HG03045 (cell line): ENCODE data around the gene F11R.
"Not testable (repeated sequence)": the region's sequence is repeated elsewhere in the genome, so short reads cannot be mapped to it uniquely, and the experiment has no call there.

ENCODE experiments used
- ATAC-seq: cut with Tn5 transposase; IDR thresholded peaks from one replicate; pipeline ENCODE4 v1.9.1; 2021; ENCODE audit warnings: mild to moderate bottlenecking, moderate library complexity; ENCODE audit not compliant: unreplicated experiment

The F11R gene

DNA sequence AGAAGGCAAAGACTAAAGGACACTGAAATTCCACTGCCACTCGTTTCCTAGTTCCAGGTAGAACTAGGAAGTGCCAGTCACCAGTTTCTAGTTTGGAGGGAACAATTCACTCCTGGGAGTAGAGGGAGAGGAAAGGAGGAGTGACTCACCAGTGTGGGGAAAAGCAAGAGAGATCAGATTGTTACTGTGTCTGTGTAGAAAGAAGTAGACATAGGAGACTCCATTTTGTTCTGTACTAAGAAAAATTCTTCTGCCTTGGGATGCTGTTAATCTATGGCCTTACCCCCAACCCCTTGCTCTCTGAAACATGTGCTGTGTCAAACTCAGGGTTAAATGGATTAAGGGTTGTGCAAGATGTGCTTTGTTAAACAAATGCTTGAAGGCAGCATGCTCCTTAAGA is 4.3 kb downstream of the F11R start:
- not testable (repeated sequence) for ATAC-seq

DNA sequence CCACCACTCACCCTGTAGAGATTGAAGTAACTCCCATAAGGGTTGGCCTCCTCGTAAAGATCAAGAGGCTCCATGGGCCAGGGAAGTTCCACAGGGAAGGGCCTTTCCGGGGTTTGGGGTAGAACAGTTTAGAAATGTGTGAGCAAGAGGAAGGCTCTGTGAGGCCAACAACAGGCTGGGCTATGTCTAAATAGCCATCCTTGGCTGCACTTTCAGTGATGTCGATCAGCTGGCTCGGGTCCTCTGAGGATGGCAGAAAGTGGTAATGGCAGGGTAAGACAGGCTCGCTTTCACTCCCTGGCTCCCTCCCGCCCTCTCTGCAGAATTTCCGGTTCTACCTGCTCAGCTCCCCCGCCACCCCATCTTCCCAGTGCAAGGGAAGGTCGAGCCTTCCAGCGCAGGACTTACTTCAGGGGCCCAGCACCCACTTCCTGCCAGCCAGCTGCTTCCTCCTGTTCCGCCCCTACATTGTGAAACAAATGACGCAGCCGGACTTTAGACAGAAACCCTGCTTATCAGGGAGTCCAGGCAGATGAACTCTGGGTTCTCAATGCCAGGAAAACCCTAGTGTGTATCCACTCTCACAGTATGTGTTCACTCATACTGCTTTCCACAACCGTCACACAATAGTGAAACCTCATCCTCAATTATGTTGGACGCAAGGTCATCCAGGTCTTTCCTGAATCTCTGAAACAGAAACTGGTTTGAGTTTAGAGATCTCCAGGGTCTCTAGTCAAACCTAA is 7.3 kb downstream of the F11R start:
- peak; percentile 84 for ATAC-seq

DNA sequence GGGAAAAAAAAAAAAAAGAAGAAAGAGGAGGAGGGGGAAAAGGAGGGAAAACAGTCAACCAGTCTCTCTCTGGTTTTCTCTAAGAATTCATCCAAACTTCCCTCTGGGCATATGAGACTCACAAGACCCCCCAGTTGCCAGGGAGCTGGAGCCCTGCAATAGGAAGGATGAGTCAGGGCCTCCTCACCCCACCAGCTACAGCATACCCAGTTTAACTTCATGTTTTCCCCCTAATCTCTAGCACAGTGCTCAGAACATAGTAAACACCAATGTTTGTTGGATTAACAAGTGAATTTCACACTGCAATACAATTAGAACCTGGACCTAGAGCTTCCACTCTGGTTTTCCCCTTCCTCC is 7.8 kb downstream of the F11R start:
- ATAC-seq = no peak

DNA sequence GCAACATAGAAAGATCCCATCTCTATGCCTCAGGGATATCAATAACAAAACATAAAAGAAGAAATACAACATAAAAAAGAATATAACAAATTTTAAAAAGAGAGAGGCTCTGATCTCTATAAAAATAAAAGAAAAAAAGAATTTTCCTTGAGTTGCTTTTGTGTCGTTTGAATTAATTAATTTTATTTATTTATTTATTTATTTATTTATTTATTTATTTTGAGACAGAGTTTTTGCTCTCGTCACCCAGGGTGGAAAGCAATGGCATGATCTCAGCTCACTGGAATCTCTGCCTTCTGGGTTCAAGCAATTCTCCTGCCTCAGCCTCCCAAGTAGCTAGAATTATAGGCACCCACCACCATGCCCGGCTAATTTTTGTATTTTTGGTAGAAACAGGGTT is 8.5 kb downstream of the F11R start:
- no peak for ATAC-seq

DNA sequence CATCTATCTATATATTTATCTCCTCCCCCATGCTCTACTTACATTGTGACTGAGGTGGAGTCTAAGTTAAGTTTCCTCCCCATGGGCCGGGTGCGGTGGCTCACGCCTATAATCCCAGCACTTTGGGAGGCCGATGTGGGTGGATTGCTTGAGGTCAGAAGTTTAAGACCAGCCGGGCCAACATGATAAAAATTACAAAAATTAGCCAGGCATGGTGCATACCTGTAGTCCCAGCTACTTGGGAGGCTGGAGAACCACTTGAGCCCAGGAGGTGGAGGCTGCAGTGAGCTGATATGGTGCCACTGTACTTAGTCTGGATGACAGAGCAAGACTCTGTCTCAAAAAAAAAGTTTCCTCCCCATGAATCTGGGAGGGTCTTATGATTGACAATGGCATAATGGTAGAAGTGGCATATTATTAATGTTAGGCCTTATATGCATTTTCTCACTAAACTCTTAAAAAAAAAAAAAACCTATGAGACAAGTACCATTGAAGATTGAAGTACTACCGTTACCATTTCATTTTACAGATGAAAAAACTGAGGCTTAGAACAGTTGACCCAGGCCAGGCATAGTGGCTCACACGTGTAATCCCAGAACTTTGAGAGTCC is 11.2 kb downstream of the F11R start:
- ATAC-seq = no peak

DNA sequence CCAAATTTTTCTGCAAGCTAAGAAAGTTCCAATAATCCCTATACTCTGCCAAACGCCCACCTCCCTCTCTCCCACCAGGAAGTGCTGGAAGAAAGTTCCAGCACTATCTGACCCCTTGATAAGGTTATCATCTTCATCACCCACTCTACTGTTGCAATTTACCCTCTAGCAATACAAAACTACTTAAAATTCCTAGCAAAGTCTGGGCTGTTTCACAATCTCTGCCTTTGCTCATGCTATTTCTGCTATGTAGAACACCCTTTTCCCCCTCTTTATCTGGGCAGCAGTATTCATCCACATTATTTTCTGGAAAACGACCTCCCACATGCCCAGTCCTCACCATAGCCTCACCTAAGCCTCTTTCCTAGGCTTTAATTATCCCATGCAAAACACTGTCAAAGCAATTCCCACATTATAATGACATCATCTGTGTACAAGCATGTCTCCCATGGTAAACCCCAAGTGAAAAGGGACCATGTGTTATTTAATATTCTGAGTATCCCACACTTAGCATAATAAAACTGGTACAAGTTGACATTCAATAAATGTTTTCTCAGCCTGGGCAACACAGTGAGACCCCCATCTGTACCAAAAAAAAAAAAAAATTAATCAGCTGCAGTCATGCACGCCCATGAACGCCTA is 12.0 kb downstream of the F11R start:
- ATAC-seq = no peak

DNA sequence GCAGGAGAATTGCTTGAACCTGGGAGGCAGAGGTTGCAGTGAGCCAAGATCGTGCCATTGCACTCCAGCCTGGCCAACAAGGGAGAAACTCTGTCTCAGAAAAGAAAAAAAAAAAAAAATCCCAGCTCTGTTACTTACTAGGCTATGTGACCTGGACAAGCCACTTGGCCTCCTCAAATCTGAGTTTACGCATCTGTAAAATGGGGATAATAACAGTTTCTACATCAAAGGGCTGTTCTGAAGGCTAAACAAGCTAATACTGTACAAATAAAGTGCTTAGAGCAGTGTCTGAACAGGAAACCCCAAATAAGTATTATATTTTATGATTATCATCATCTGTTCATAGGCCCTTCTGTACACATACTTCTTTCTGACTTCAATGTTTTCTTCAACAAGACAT is 13.6 kb downstream of the F11R start:
- ATAC-seq = no peak

DNA sequence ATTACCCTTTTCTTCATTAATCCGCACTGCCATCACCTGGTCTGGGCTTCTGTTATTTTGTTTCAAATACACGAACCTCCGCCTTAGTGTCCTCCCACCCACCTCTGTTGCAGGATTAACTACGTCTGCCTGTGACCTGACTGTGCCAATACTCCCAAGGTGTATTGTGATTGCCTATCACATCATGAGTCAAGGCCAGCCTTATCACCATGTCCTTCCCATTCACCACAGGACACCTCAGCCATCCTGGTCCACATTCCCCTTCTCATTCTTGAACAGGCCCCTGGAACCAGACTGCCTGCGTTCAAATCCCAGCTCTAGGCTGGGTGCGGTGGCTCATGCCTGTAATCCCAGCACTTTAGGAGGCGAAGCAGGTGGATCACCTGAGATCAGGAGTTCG is 14.4 kb downstream of the F11R start:
- ATAC-seq = no peak

DNA sequence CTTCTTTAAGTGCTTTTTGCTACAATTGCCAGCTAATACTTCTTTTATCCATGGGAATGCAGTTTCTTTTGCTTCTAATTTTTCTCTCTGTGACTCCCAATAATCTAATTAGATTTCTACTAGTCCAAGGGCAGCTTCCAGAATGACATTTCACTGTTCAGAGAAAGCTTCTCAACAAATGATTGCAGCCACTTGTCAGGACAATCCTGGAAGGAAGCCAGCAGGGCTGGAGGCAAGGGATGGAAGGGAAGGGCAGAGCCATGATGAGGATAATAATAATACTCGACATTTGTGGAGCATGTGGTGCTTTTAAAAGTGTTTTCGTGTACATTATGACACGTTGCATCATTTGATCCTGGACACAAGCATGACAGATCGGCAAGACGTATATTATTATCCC is 19.4 kb downstream of the F11R start:
- ATAC-seq = no peak

DNA sequence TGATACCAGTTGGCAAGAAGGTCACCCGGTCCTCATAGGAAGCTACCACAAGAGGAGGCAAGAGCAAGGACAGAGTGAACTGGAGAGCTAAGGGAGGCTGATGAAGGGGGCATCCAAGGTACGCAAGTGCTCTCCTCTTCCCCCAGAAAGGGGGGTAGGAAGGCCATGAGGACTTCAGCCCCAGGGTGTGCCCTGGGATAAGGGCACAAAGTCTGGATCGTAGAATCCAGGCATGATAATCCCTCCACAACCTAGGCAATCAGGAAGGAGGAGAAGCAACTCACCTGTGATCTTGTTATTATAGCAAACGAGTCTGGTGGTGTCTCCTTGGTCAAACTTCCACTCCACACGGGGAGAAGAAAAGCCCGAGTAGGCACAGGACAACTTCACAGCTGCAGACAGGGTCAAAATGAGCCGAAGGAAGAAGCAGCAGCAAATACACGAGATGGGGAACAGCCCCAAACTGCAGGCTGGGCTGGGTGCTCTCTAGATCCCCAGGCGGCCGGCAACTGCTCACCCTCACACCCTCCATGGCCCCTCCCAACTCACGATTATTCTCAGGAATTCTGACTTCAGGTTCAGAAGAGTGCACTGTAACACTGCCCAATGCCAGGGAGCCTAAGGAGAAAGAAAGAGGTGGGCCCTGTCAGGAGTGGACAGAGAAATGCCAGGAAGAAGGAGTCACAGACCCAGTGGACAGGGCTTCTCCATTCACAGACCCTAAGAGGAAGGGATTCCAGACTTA is 20.0 kb downstream of the F11R start:
- no peak for ATAC-seq

DNA sequence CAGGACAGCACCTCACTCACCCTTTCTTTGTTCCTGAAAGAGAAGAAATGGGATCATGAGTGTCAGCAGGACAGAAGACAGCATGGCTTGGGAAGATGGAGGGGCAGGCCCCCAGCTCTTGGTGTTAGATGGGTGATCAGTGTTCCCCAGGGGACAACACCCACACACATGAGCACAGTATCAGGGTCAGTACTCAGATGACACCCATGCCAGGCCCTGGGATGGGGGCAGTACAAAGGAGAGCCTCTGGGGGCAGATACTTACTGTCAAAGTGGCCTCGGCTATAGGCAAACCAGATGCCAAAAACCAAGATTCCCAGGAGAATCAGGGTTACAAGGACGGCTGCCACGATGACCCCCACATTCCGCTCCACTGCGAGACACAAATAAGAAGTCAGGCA is 21.6 kb downstream of the F11R start:
- ATAC-seq = no peak

DNA sequence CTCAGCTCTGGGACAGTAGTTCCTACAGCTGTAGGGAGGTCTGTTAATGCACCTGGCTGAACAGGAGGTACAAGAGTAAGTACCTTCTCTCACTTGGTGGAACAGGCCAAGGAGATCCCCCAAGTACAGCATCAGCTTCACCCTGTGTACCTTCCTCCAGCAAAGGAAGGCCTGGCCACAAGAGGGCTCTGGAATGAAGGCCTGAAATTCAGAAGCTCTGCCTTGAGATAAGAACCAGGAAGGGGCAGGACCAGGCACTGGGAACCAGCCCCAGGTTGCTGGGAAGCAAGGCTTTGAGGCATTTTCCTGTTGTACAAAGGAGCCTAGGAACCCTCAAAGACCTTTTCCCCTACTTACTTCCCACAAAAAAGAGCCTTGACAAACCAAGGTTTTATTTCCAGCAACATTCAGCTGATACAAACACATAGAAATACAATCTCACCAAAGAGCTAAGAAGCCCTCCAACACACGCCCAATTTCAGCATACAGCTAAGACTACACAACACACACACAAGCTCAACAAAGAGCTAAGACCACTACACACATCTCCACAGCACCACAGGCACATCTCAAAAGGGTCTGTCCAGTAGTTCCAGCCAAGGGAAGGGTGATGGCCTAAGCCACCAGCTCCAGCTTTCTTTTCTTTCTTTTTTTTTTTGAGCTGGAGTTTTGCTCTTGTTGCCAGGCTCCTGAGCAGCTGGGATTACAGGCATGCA is 23.5 kb downstream of the F11R start:
- no peak for ATAC-seq

DNA sequence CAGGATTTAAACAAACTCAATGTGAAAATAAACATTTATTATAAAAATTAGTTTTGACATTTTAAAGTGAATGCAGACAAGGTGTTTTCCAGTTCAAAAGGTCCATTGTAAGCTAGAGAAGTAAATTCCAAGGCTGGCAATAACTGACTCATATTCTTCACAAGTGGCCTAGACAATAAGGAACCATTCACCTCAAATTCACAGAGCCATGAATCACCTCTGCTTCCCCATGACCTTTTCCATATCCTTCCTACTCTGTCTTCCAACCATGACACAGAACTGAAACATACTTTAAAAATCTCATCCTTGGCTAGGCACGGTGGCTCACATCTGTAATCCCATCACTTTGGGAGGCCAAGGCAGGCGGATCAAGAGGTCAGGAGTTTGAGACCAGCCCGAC is 24.8 kb downstream of the F11R start:
- no peak for ATAC-seq

DNA sequence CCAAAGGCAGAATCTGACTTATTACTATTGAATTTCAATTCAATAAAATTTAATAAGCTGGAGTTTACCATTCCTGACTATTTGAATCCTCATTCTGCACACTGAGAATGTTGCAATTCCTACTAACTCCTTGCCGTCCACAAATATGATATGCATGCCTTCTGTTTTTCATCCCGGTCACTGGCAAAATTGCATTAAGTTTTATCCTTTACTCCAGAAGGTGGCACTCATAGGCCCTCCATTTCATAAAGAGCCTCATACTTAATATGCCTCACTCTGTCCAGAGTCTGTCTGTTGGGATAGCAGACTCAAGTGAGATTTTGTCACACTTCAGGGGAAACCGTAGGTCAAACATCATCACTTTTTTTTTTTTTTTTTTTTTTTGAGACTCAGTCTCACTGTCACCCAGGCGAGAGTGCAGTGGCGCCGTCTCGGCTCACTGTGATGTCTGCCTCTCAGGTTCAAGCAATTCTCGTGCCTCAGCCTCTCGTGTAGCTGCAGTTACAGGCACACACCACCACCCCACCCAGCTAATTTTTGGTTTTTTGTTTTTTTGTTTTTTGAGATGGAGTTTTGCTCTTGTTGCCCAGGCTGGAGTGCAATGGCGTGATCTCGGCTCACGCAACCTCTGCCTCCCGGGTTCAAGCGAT is 27.3 kb downstream of the F11R start:
- ATAC-seq = no peak

DNA sequence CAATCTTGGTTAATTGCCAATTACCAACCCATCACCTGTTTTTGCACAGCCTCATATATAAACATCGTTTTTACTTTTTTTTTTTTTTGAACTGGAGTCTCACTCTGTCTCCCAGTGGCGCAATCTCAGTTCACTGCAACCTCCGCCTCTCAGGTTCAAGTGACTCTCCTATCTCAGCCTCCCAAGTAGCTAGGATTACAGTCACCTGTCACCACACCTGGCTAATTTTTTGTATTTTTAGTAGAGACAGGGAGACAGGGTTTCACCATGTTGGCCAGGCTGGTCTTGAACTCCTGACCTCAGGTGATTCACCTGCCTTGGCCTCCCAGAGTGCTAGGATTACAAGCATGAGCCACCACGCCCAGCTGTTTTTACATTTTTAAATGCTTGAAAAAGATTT is 28.9 kb downstream of the F11R start:
- not testable (repeated sequence) for ATAC-seq

DNA sequence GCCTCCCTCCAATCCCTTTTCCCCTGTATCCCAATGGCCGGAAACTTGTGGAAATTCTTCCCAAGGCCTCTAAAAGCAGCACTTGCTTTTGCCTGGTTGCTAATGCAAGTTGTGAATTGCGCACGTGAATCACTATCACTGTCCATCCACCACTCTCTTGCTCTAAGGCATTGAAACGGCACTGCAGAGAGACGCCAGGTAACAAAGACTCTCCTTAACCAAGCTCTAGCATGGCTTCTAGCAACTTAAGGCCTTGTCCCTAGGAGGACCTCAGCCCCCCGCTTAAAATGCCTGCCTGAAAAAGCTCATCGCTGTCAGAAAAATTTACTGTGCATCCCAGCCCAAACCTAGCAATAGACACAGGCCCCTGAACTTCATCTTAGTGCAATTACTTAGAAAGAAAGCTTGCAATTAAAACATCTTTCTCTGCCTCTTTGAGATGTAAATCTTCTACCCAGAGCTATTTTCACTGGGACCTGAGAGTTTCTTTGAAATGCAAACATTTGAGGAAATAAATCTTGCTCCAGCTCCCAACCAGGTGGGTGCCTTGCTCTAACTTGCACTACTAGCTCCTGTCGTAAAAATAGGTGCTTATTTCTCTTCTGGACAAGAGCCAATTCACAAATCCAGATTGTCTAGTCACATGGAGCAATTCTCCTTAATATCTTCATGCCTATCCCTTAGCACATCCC is 33.4 kb downstream of the F11R start:
- ATAC-seq = no peak

DNA sequence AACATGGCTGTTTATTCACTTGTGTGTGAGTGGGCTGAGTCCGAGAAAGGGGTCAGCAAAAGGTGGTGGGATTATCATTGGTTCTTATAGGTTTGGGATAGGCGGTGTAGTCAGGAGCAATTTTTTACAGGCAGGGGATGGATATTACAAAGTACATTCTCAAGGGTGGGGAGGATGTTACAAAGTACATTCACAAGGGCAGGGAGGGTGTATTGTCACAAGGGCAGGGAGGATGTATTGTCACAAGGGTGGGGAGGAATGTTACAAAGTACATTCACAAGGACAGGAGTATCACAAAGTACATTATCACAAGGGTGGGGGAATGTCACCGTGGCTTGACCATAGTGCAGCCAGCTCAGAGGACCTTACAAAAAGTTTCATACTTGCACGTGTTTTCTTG is 35.2 kb downstream of the F11R start:
- no peak for ATAC-seq

DNA sequence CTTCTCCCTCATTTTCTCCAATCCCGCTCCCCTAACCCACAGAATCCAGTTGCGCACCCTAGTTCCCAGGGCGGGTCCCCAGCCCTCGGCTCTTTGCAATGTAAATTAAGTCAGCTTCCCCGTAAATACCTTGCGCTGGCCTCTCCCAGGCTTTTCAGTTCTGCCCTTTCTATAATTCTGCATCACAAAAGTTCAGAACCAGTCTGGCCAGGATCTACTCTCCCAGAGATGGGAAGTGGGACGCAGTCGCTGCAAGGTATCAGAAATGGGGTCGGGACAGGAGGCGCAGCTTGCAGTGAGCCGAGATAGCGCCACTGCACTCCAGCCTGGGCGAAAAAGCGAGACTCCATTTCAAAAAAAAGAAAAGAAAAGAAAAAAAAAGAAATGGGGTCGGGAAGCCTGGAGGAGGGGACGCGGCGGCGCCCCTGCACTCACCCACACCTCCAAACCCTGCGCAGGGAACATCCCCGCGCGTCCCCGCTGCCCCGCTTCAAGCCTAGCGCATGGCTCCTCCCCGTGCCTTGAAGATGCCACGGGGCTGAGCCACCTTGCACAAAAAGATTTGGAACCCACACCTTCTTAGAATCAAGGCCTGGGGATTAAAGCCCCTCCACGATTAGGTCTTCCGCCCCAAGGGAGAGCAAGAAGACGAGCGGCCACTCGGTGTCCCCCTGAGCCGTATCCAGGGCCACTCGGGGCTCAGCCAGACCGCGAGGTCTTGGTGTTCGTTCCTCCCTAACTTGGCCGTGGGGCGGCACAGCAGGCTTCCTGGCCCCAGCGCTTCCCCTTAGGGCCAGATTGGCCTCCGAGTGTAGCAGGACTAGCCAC is 39.2 kb downstream of the F11R start:
- ATAC-seq = no peak

DNA sequence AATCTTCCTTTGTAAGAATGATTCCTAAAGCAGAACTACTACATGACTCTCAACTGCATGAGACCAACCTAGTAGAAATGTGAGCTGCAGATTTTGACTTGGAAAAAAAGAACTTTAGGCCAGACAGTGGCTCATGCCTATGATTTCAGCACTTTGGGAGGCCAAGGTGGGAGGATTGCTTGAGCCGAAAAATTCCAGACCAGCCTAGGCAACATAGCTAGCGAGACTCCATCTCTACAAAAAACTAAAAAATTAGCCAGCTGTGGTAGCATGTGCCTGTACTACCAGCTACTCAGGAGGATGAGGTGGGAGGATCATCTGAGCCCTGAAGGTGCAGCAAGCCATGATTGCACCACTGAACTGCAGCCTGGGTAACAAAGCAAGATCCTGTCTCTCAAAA is 41.7 kb downstream of the F11R start:
- no peak for ATAC-seq
